ENCODE results near the gene ZNF419. TPM values are rescaled to one million over a fixed set of nuclear protein-coding genes. Genes with fewer than 3 reads are reported as not detected.

ZNF419 gene
- 25.7 TPM for total RNA-seq

GRCh38 chr19:57487477-57488298 is at the start of gene ZNF419:
Gene ZNF419 (plus strand): TSS chr19:57487750. CDS start chr19:57487951, 201 bp downstream.

GRCh38 chr19:57477191-57478008 is 10.2 kb upstream of the ZNF419 start, which contains the start of gene ZNF772:
Gene ZNF772 (minus strand): TSS chr19:57477566. CDS start chr19:57477309, 257 bp downstream.

DNA sequence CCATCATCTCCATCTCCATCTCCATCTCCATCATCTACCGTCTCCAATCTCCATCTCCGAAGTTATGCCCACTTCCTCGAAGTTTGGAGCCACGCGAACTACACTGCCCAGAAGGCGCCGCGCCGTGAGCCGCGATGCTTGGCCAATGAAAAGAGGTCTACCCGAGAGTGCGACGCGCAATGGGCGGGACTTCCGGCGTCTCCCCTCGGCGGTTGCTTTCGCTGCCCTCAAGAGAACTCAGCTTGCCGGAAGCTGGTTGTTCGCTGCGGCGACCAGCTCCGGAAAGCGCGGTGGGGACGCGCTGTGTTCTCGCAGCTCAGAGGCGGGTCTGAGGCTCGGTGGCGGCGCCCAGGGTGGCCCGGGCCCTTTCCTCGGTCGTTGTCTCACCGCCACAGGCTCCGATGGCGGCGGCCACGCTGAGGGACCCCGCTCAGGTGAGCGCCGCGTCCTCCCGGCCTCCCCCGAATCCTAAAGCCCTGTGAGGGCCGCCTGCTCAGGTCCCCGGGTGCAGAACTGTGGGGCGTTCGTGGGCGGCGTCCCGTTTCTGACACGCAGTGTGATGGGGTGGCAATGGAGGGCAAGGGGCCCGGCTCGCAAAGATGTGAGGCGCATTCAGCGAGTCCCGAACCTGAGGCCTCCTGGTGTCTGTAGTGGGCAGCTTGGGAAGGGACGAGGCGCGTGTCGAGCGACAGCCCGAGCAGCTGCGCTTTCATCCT is 12.3 kb downstream of the ZNF419 start, which contains the start of gene ZNF773:
Gene ZNF773, plus strand, starts transcription at position 259 of the 716 bp plus-strand sequence. Its CDS starts 143 bp downstream, at position 402.

GRCh38 chr19:57527136-57527881 is 39.8 kb downstream of the ZNF419 start, which contains the start of gene ZNF549:
Gene ZNF549 (plus strand): TSS chr19:57527356. CDS start chr19:57527574, 218 bp downstream.

Other genes with a start within 250 kb of the ZNF419 start
- 43.4 TPM for gene ZNF805, start 247.1 kb upstream of the ZNF419 start, total RNA-seq
- gene ZNF460, start 207.3 kb upstream of the ZNF419 start, total RNA-seq: 164 TPM
- 37.8 TPM for gene ZNF543, start 167.3 kb upstream of the ZNF419 start, total RNA-seq
- 18.3 TPM for gene ZNF304, start 136.5 kb upstream of the ZNF419 start, total RNA-seq
- 25.2 TPM for gene TRAPPC2B, start 124.2 kb upstream of the ZNF419 start, total RNA-seq
- 3.4 TPM for gene ZNF547, start 124.2 kb upstream of the ZNF419 start, total RNA-seq
- gene ZNF548, start 97.9 kb upstream of the ZNF419 start, total RNA-seq: 62.6 TPM
- 33.2 TPM for gene ZNF17, start 76.6 kb upstream of the ZNF419 start, total RNA-seq
- 35.1 TPM for gene ZNF749, start 52.4 kb upstream of the ZNF419 start, total RNA-seq
- gene VN1R1, start 30.6 kb upstream of the ZNF419 start, total RNA-seq: 4.6 TPM
- 78.2 TPM for gene ZNF772, start 10.2 kb upstream of the ZNF419 start, total RNA-seq
- 35.6 TPM for gene ZNF773, start 12.2 kb downstream of the ZNF419 start, total RNA-seq
- 20.1 TPM for gene ZNF549, start 39.6 kb downstream of the ZNF419 start, total RNA-seq
- gene ZNF550, start 72.1 kb downstream of the ZNF419 start, total RNA-seq: 23.3 TPM
- 10.8 TPM for gene ZNF416, start 91.2 kb downstream of the ZNF419 start, total RNA-seq
- 28.7 TPM for gene ZIK1, start 96.4 kb downstream of the ZNF419 start, total RNA-seq
- gene ZNF530, start 112.1 kb downstream of the ZNF419 start, total RNA-seq: 7.1 TPM
- gene ZNF134, start 126.5 kb downstream of the ZNF419 start, total RNA-seq: 65.3 TPM
- 40.5 TPM for gene ZNF211, start 145.4 kb downstream of the ZNF419 start, total RNA-seq
- not detected for gene ZSCAN4, start 181.2 kb downstream of the ZNF419 start, total RNA-seq
- 23.9 TPM for gene ZNF551, start 194.2 kb downstream of the ZNF419 start, total RNA-seq
- gene ZNF154, start 221.5 kb downstream of the ZNF419 start, total RNA-seq: 33.0 TPM
- 27.8 TPM for gene ZNF671, start 239.9 kb downstream of the ZNF419 start, total RNA-seq